ENCODE results near the gene PGF. TPM values are rescaled to one million over a fixed set of nuclear protein-coding genes. Genes with fewer than 3 reads are reported as not detected.
A peak's percentile ranks its signal among the peaks of the same experiment; 100 is the strongest.

The PGF gene
- total and polyA plus RNA-seq, 2 of the 13 experiments (the other 11 are each of a cell fraction or from before 2014, with no cell fraction given), result 10.7 to 27.5 TPM

DNA sequence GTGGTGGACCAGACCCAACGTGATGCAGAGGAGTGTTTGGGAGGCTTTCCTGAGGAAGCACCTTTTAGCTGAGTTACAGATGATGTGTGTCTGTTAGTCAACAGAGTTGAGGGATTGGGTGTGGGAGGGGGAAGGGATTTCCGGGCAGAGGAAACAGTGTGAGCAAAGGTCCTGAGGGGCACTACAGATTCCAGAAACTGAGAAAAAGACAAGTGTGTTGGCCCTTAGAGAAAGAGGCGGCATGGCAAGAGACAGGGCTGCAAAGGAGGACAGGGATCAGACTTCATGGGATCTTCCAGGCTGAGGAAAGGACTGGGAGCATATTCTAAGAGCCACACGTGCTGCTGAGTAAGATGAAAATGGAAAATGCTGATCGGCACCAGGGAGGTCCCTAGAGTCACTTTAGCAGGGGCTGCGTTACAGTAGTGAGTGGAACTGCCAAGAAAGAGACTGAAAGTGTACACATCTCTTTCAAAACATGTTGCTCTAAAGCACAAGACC is 22.9 kb downstream of the PGF start (continued):
- no peak for TF ChIP-seq ZBTB40 (IDR thresholded peaks at IDR 0.05)
- no peak for TF ChIP-seq ZBTB40 (CRISPR knock-in tag; IDR thresholded peaks at IDR 0.05)
- peak; percentile 26; the same call in 1 of the 2 replicates for TF ChIP-seq RXRB (CRISPR knock-in tag; IDR thresholded peaks at IDR 0.05; ENCODE audit: borderline replicate concordance)
- peak; percentile 66; the same call in 1 of the 2 replicates for TF ChIP-seq ZMYM3 (CRISPR knock-in tag; IDR thresholded peaks at IDR 0.05)
- peak; percentile 32; the same call in 1 of the 2 replicates for TF ChIP-seq ZNF263 (CRISPR knock-in tag; IDR thresholded peaks at IDR 0.05)
- no peak for TF ChIP-seq ZNF282 (IDR thresholded peaks at IDR 0.05; ENCODE audit: partially characterized antibody)
- 0 out of 2 replicates have a peak, but pooled peaks have one; percentile 22 for TF ChIP-seq FOXJ3 (CRISPR knock-in tag; IDR thresholded peaks at IDR 0.05; ENCODE audit: borderline replicate concordance)
- no peak for TF ChIP-seq ZNF841 (CRISPR knock-in tag; IDR thresholded peaks at IDR 0.05; ENCODE audit: borderline replicate concordance)
- TF ChIP-seq SALL1 (CRISPR knock-in tag; IDR thresholded peaks at IDR 0.05), result peak; percentile 48
- no peak for TF ChIP-seq RAD21 (CRISPR knock-in tag; IDR thresholded peaks at IDR 0.05)
- peak; percentile 43 for TF ChIP-seq MAFF (IDR thresholded peaks at IDR 0.05; ENCODE audit: low read depth, low read length)
